ENCODE results near the gene RCN2. TPM values are rescaled to one million over a fixed set of nuclear protein-coding genes. Genes with fewer than 3 reads are reported as not detected.

The RCN2 gene
- total RNA-seq, 1 experiment from 2014 or later = 48.1 TPM

GRCh38 chr15:76996526-76997401 lies 65.2 kb downstream of the RCN2 start:
- no peak for TF ChIP-seq CTCF (IDR thresholded peaks at IDR 0.05; ENCODE audit: unreplicated experiment)
- Mint-ChIP-seq H3K4me3 (ENCODE audit: unreplicated experiment) (no peak overlapping the region), H3K36me3 (ENCODE audit: insufficient read depth, unreplicated experiment) (no peaks in the 10 kb centered on the region), H3K9me3 (ENCODE audit: unreplicated experiment) (no peaks in the 10 kb centered on the region), H3K27me3 (ENCODE audit: insufficient read depth, unreplicated experiment) (no peaks in the 10 kb centered on the region), H3K4me1 (ENCODE audit: insufficient read depth, unreplicated experiment) (no peaks in the 10 kb centered on the region), H3K27ac (ENCODE audit: low read depth, unreplicated experiment) (no peak overlapping the region)
- peak; percentile 32 for DNase-seq (ENCODE audit: unreplicated experiment)
- no TSS peak for BruUV-seq (replicated peaks)
- intact Hi-C loops (cut with micrococcal nuclease) = no loop called here
- ChIA-PET CTCF (interaction anchor here (0.5 to 0.6 kb wide), 2 partner anchors 30 to 946 kb away, joined by 3 to 4 read pairs; no protein-coding TSS in a partner anchor), POLR2A (no interaction called here)

GRCh38 chr15:76998663-76999285 lies 67.2 kb downstream of the RCN2 start:
- POLR2A ChIA-PET = no interaction called here
- H3K36me3 Mint-ChIP-seq (ENCODE audit: insufficient read depth, unreplicated experiment) = no peaks in the 10 kb centered on the region
- intact Hi-C loops (cut with micrococcal nuclease) = no loop called here
- no peak for TF ChIP-seq CTCF (IDR thresholded peaks at IDR 0.05; ENCODE audit: unreplicated experiment)
- H3K27me3 Mint-ChIP-seq (ENCODE audit: insufficient read depth, unreplicated experiment) = peaks cover under 1% of the 10 kb centered on the region
- H3K27ac Mint-ChIP-seq (ENCODE audit: low read depth, unreplicated experiment) = no peak overlapping the region
- no peak overlapping the region for H3K4me3 Mint-ChIP-seq (ENCODE audit: unreplicated experiment)
- DNase-seq (ENCODE audit: unreplicated experiment) = no peak
- H3K4me1 Mint-ChIP-seq (ENCODE audit: insufficient read depth, unreplicated experiment) = no peaks in the 10 kb centered on the region
- CTCF ChIA-PET = interaction anchor here (1.0 kb wide), 1 partner anchor 8 kb away, joined by 3 read pairs; no protein-coding TSS in a partner anchor
- BruUV-seq (replicated peaks) = no TSS peak
- no peaks in the 10 kb centered on the region for H3K9me3 Mint-ChIP-seq (ENCODE audit: unreplicated experiment)

- Mint-ChIP-seq H3K4me1 (ENCODE audit: insufficient read depth, unreplicated experiment) (no peaks in the 10 kb centered on the region), H3K36me3 (ENCODE audit: insufficient read depth, unreplicated experiment) (no peaks in the 10 kb centered on the region), H3K9me3 (ENCODE audit: unreplicated experiment) (peaks cover 8% of the 10 kb centered on the region), H3K27ac (ENCODE audit: low read depth, unreplicated experiment) (no peak overlapping the region), H3K4me3 (ENCODE audit: unreplicated experiment) (no peak overlapping the region), H3K27me3 (ENCODE audit: insufficient read depth, unreplicated experiment) (peaks cover 11% of the 10 kb centered on the region)
- ChIA-PET CTCF (no interaction called here), POLR2A (no interaction called here)
- intact Hi-C loops (cut with micrococcal nuclease) = no loop called here
- DNase-seq (ENCODE audit: unreplicated experiment) = no peak
- no TSS peak for BruUV-seq (replicated peaks)
- TF ChIP-seq CTCF (IDR thresholded peaks at IDR 0.05; ENCODE audit: unreplicated experiment) = no peak
These were observed 68.4 kb downstream of the RCN2 start for GRCh38 chr15:76999996-77000395.

GRCh38 chr15:77001351-77001750 lies 69.8 kb downstream of the RCN2 start:
- peaks cover 8% of the 10 kb centered on the region for H3K9me3 Mint-ChIP-seq (ENCODE audit: unreplicated experiment)
- no peak overlapping the region for H3K27ac Mint-ChIP-seq (ENCODE audit: low read depth, unreplicated experiment)
- H3K4me1 Mint-ChIP-seq (ENCODE audit: insufficient read depth, unreplicated experiment) = no peaks in the 10 kb centered on the region
- CTCF ChIA-PET = interaction anchor here (0.7 to 1.4 kb wide), 2 partner anchors 8 to 22 kb away, joined by 3 to 5 read pairs; no protein-coding TSS in a partner anchor
- intact Hi-C loops (cut with micrococcal nuclease) = no loop called here
- BruUV-seq (replicated peaks) = no TSS peak
- no peaks in the 10 kb centered on the region for H3K36me3 Mint-ChIP-seq (ENCODE audit: insufficient read depth, unreplicated experiment)
- POLR2A ChIA-PET = no interaction called here
- H3K4me3 Mint-ChIP-seq (ENCODE audit: unreplicated experiment) = no peak overlapping the region
- TF ChIP-seq CTCF (IDR thresholded peaks at IDR 0.05; ENCODE audit: unreplicated experiment) = no peak
- no peak for DNase-seq (ENCODE audit: unreplicated experiment)
- peaks cover 11% of the 10 kb centered on the region for H3K27me3 Mint-ChIP-seq (ENCODE audit: insufficient read depth, unreplicated experiment)

Data from MCF 10A (cell line).